GM21619 (cell line): ENCODE measurements around the gene MTFR1L.
"Not testable (repeated sequence)": the region's sequence is repeated elsewhere in the genome, so short reads cannot be mapped to it uniquely, and the experiment has no call there.

Source experiments
- ATAC-seq: cut with Tn5 transposase; IDR thresholded peaks from one replicate; pipeline ENCODE4 v1.9.1; 2021; ENCODE audit not compliant: unreplicated experiment

MTFR1L gene

GRCh38 chr1:25821630-25822091 lies 1.9 kb downstream of the MTFR1L start:
- ATAC-seq: no peak

GRCh38 chr1:25825605-25826004 lies 5.9 kb downstream of the MTFR1L start:
- no peak for ATAC-seq

GRCh38 chr1:25826571-25826970 lies 6.8 kb downstream of the MTFR1L start:
- no peak for ATAC-seq

- ATAC-seq: no peak
These were observed 8.7 kb downstream of the MTFR1L start for GRCh38 chr1:25828491-25828890.

GRCh38 chr1:25829046-25829445 lies 9.3 kb downstream of the MTFR1L start:
- no peak for ATAC-seq

GRCh38 chr1:25831569-25832196 lies 11.9 kb downstream of the MTFR1L start:
- no peak for ATAC-seq

GRCh38 chr1:25832336-25833037 lies 12.7 kb downstream of the MTFR1L start:
- ATAC-seq: no peak

GRCh38 chr1:25833158-25833557 lies 13.4 kb downstream of the MTFR1L start:
- no peak for ATAC-seq

- no peak for ATAC-seq
These were observed 15.1 kb downstream of the MTFR1L start for GRCh38 chr1:25834894-25835293.

GRCh38 chr1:25836695-25837094 lies 16.9 kb downstream of the MTFR1L start:
- no peak for ATAC-seq

GRCh38 chr1:25837262-25837875 lies 17.6 kb downstream of the MTFR1L start:
- no peak for ATAC-seq

GRCh38 chr1:25839808-25840207 lies 20.1 kb downstream of the MTFR1L start:
- ATAC-seq: not testable (repeated sequence)

- no peak for ATAC-seq
These were observed 23.7 kb downstream of the MTFR1L start for GRCh38 chr1:25843483-25843882.

GRCh38 chr1:25844536-25845337 lies 25.0 kb downstream of the MTFR1L start:
- ATAC-seq: no peak

GRCh38 chr1:25845664-25846063 lies 25.9 kb downstream of the MTFR1L start:
- ATAC-seq: no peak

- ATAC-seq: no peak
These were observed 28.2 kb downstream of the MTFR1L start for GRCh38 chr1:25847929-25848328.

GRCh38 chr1:25848531-25848930 lies 28.8 kb downstream of the MTFR1L start:
- ATAC-seq: no peak

GRCh38 chr1:25854554-25854953 lies 34.8 kb downstream of the MTFR1L start:
- no peak for ATAC-seq

- ATAC-seq: no peak
These were observed 37.1 kb downstream of the MTFR1L start for GRCh38 chr1:25856856-25857255.

GRCh38 chr1:25858494-25858893 lies 38.7 kb downstream of the MTFR1L start:
- ATAC-seq: no peak
